SK-N-SH treated with all-trans-retinoic acid at 6 μM for 48 hours (cell line): ENCODE data around the gene ITGA3.

ENCODE experiments used
- ATAC-seq: fragments of 200-7000 bp; cut with Tn5 transposase; 3 replicates; pipeline ENCODE4 v1.9.1; 2020; ENCODE audit warnings: mild to moderate bottlenecking, moderate library complexity
- BACH2 ChIP-seq: fragments of 250-450 bp; sonication (Bioruptor Pico); IDR thresholded peaks from 2 replicates; pipeline ENCODE4 v1.9.0; 2021; ENCODE audit warnings: mild to moderate bottlenecking, borderline replicate concordance
- CREB5 ChIP-seq: fragments of 250-450 bp; sonication (Bioruptor Pico); IDR thresholded peaks from 2 replicates; pipeline ENCODE4 v1.5.1; 2020; ENCODE audit warnings: low read depth, mild to moderate bottlenecking, moderate library complexity
- CSDC2 ChIP-seq: fragments of 250-450 bp; sonication (Bioruptor Pico); IDR thresholded peaks from 2 replicates; pipeline ENCODE4 v1.5.0; 2020; ENCODE audit warnings: mild to moderate bottlenecking, moderate library complexity
- CSRNP3 ChIP-seq: fragments of 250-450 bp; sonication (Bioruptor Pico); IDR thresholded peaks from 2 replicates; pipeline ENCODE4 v1.5.1; 2021; ENCODE audit warnings: mild to moderate bottlenecking, moderate library complexity
- ESRRG ChIP-seq: fragments of 250-450 bp; sonication (Bioruptor Pico); IDR thresholded peaks from 2 replicates; pipeline ENCODE4 v1.6.1; 2021; ENCODE audit warnings: mild to moderate bottlenecking
- GLIS3 ChIP-seq: fragments of 250-450 bp; sonication (Bioruptor Pico); IDR thresholded peaks from 2 replicates; pipeline ENCODE4 v1.5.0; 2020; ENCODE audit warnings: mild to moderate bottlenecking, moderate library complexity
- ISL1 ChIP-seq: fragments of 250-450 bp; sonication (Bioruptor Pico); IDR thresholded peaks from 2 replicates; pipeline ENCODE4 v2.1.2; 2022; ENCODE audit warnings: mild to moderate bottlenecking, moderate library complexity
- OSR1 ChIP-seq: fragments of 250-450 bp; sonication (Bioruptor Pico); IDR thresholded peaks from 2 replicates; pipeline ENCODE4 v1.8.0; 2022; ENCODE audit warnings: moderate library complexity, mild to moderate bottlenecking, inconsistent platforms
- POU6F1 ChIP-seq: fragments of 250-450 bp; sonication (Bioruptor Pico); IDR thresholded peaks from 2 replicates; pipeline ENCODE4 v1.8.0; 2021; ENCODE audit warnings: low read depth, mild to moderate bottlenecking, moderate library complexity, borderline replicate concordance
- RARB ChIP-seq: fragments of 250-450 bp; sonication (Bioruptor Pico); IDR thresholded peaks from 2 replicates; pipeline ENCODE4 v1.8.0; 2021; ENCODE audit warnings: mild to moderate bottlenecking, moderate library complexity
- TOX ChIP-seq: fragments of 250-450 bp; sonication (Bioruptor Pico); IDR thresholded peaks from 2 replicates; pipeline ENCODE4 v1.8.0; 2021; ENCODE audit warnings: mild to moderate bottlenecking, moderate library complexity, borderline replicate concordance
- ZC3H10 ChIP-seq: fragments of 250-450 bp; sonication (Bioruptor Pico); IDR thresholded peaks from 2 replicates; pipeline ENCODE4 v1.5.1; 2021; ENCODE audit warnings: mild to moderate bottlenecking, moderate library complexity
- ZFP3 ChIP-seq: fragments of 250-450 bp; sonication (Bioruptor Pico); IDR thresholded peaks from 2 replicates; pipeline ENCODE4 v1.5.0; 2020; ENCODE audit warnings: mild to moderate bottlenecking, moderate library complexity
- ZNF70 ChIP-seq: fragments of 450-650 bp; formaldehyde crosslinking; IDR thresholded peaks from 2 replicates; pipeline ENCODE4 v1.5.0; 2020; ENCODE audit warnings: mild to moderate bottlenecking, moderate library complexity
- ZNF8 ChIP-seq: fragments of 450-650 bp; formaldehyde crosslinking; IDR thresholded peaks from 2 replicates; pipeline ENCODE4 v1.5.0; 2020; ENCODE audit warnings: mild to moderate bottlenecking, moderate library complexity
- TF ChIP-seq, protein P1 (sequence below): fragments of 250-450 bp; sonication (Bioruptor Pico); IDR thresholded peaks from 2 replicates; pipeline ENCODE4 v1.8.0; 2020; ENCODE audit warnings: mild to moderate bottlenecking, moderate library complexity, borderline replicate concordance
- TF ChIP-seq, protein P2 (sequence below): fragments of 250-450 bp; sonication (Bioruptor Pico); IDR thresholded peaks from 2 replicates; pipeline ENCODE4 v1.5.0; 2020; ENCODE audit warnings: mild to moderate bottlenecking, moderate library complexity

ITGA3 gene

GRCh38 chr17:50034498-50035364 lies 21.2 kb upstream of the ITGA3 start:
- no peak for ATAC-seq
- TF ChIP-seq CSDC2 (CRISPR knock-in tag) (no peak), ZFP3 (CRISPR knock-in tag) (no peak), ISL1 (CRISPR knock-in tag) (no peak)
- TF ChIP-seq, all 23 proteins: peak for 0

DNA sequence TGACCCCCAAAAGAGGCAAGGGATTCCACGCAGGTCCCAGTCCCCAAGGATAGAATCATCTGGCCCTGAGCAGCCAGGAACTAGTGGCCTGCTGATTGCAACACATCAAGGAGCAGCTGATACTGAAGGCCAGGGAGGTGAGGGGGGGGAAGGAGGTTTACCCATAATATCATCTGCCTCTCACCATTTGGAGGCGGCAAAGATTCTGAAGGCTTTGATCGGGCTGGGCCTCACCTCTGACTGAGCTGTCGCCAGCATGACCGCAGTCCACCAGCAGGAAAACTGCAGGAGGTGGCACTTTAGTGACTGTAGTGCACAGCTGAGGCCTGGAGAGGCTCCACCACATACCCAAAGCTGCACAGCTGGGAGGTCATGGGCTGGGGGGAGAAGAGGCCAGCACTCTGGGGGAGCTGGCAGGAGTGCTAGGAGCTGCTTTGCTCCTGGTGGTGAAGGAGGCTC lies 20.5 kb upstream of the ITGA3 start:
- TF ChIP-seq RARB (CRISPR knock-in tag) (no peak), POU6F1 (CRISPR knock-in tag) (no peak), BACH2 (CRISPR knock-in tag) (no peak), TOX (CRISPR knock-in tag) (no peak)

DNA sequence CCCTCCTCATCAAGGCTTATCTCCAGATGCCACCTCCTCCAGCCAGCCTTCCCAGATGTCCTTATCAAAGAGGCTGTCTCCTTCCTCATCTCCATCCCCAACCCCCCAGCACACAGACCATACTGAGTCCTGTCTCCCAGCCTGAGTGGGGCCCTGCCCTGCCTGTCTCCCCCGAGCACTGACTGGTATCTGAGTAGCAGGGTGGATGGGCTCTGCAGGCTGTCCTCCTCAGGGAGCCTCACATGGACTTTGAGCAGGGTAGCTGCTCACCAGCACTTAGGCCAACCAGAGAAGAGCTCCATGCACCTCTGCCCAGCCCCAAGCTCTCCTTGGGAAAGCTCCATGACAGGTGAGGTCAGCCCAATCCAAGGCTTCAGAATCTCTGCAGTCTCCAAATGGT lies 20.0 kb upstream of the ITGA3 start:
- TF ChIP-seq POU6F1 (CRISPR knock-in tag) (no peak), CSRNP3 (no peak), CSDC2 (CRISPR knock-in tag) (no peak), ZNF70 (no peak), ZNF8 (CRISPR knock-in tag) (no peak), ESRRG (CRISPR knock-in tag) (no peak), BACH2 (CRISPR knock-in tag) (no peak), OSR1 (CRISPR knock-in tag) (no peak), CREB5 (no peak), ZC3H10 (CRISPR knock-in tag) (no peak), GLIS3 (CRISPR knock-in tag) (no peak), ISL1 (CRISPR knock-in tag) (no peak)
- TF ChIP-seq, protein P1, sequence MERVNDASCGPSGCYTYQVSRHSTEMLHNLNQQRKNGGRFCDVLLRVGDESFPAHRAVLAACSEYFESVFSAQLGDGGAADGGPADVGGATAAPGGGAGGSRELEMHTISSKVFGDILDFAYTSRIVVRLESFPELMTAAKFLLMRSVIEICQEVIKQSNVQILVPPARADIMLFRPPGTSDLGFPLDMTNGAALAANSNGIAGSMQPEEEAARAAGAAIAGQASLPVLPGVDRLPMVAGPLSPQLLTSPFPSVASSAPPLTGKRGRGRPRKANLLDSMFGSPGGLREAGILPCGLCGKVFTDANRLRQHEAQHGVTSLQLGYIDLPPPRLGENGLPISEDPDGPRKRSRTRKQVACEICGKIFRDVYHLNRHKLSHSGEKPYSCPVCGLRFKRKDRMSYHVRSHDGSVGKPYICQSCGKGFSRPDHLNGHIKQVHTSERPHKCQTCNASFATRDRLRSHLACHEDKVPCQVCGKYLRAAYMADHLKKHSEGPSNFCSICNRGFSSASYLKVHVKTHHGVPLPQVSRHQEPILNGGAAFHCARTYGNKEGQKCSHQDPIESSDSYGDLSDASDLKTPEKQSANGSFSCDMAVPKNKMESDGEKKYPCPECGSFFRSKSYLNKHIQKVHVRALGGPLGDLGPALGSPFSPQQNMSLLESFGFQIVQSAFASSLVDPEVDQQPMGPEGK (CRISPR knock-in tag) = no peak
- TF ChIP-seq, protein P2, sequence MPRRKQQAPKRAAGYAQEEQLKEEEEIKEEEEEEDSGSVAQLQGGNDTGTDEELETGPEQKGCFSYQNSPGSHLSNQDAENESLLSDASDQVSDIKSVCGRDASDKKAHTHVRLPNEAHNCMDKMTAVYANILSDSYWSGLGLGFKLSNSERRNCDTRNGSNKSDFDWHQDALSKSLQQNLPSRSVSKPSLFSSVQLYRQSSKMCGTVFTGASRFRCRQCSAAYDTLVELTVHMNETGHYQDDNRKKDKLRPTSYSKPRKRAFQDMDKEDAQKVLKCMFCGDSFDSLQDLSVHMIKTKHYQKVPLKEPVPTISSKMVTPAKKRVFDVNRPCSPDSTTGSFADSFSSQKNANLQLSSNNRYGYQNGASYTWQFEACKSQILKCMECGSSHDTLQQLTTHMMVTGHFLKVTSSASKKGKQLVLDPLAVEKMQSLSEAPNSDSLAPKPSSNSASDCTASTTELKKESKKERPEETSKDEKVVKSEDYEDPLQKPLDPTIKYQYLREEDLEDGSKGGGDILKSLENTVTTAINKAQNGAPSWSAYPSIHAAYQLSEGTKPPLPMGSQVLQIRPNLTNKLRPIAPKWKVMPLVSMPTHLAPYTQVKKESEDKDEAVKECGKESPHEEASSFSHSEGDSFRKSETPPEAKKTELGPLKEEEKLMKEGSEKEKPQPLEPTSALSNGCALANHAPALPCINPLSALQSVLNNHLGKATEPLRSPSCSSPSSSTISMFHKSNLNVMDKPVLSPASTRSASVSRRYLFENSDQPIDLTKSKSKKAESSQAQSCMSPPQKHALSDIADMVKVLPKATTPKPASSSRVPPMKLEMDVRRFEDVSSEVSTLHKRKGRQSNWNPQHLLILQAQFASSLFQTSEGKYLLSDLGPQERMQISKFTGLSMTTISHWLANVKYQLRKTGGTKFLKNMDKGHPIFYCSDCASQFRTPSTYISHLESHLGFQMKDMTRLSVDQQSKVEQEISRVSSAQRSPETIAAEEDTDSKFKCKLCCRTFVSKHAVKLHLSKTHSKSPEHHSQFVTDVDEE (CRISPR knock-in tag) = no peak
- TF ChIP-seq, all 23 proteins: peak for 0
- no peak for ATAC-seq

More for the DNA sequence above, 20.5 kb upstream of the ITGA3 start:
- ATAC-seq = no peak
